NB4 (cell line): Measurements from ENCODE around the gene EAF1.
"Not testable (repeated sequence)": the region's sequence is repeated elsewhere in the genome, so short reads cannot be mapped to it uniquely, and the experiment has no call there.

ENCODE experiments used
- DNase-seq: peaks from one replicate; pipeline ENCODE4 v3.0.0; 2010; ENCODE audit warnings: low read depth
- H3K4me3 ChIP-seq: one replicate; pipeline ENCODE4 v1.5.1; 2011; ENCODE audit warnings: mild to moderate bottlenecking, low read depth, low read length, moderate library complexity
- CTCF ChIP-seq: IDR thresholded peaks from one replicate; pipeline ENCODE4 v1.5.1; 2012; ENCODE audit warnings: low read depth, low read length
- MAX ChIP-seq: IDR thresholded peaks from 2 replicates; pipeline ENCODE4 v1.6.1; 2011; ENCODE audit warnings: low read depth, low read length
- MYC ChIP-seq: IDR thresholded peaks from 2 replicates; pipeline ENCODE4 v1.6.1; 2011; ENCODE audit warnings: low read depth, low read length
- POLR2A ChIP-seq: IDR thresholded peaks from 2 replicates; pipeline ENCODE4 v1.6.1; 2011; ENCODE audit warnings: mild to moderate bottlenecking; ENCODE audit not compliant: insufficient read length; ENCODE audit errors: extremely low read depth

The EAF1 gene

GRCh38 chr3:15478640-15478979 lies 51.2 kb downstream of the EAF1 start:
- H3K4me3 ChIP-seq, result no peak overlapping the region
- DNase-seq, result no peak
- no peak for TF ChIP-seq CTCF
- TF ChIP-seq POLR2A, result no peak
- no peak for TF ChIP-seq MYC
- no peak for TF ChIP-seq MAX

GRCh38 chr3:15479400-15480224 lies 52.2 kb downstream of the EAF1 start:
- no peak overlapping the region for H3K4me3 ChIP-seq
- no peak for DNase-seq
- TF ChIP-seq POLR2A (no peak), MYC (no peak), MAX (no peak), CTCF (no peak)

GRCh38 chr3:15484551-15484950 lies 57.2 kb downstream of the EAF1 start:
- H3K4me3 ChIP-seq, DNase-seq: not testable (repeated sequence)

GRCh38 chr3:15486020-15486419 lies 58.6 kb downstream of the EAF1 start:
- DNase-seq, result no peak
- H3K4me3 ChIP-seq, result no peak overlapping the region

GRCh38 chr3:15486979-15487378 lies 59.6 kb downstream of the EAF1 start:
- TF ChIP-seq MYC (no peak), CTCF (no peak), POLR2A (no peak), MAX (no peak)
- no peak overlapping the region for H3K4me3 ChIP-seq
- no peak for DNase-seq

More at GRCh38 chr3:15486020-15486419, 58.6 kb downstream of the EAF1 start:
- TF ChIP-seq MYC (no peak), CTCF (no peak), POLR2A (no peak), MAX (no peak)

GRCh38 chr3:15488002-15488401 lies 60.6 kb downstream of the EAF1 start:
- TF ChIP-seq MYC (no peak), MAX (no peak), CTCF (no peak), POLR2A (no peak)
- no peak overlapping the region for H3K4me3 ChIP-seq
- no peak for DNase-seq
